SK-N-SH (cell line): Measurements from ENCODE around the gene CYS1.

Source experiments
- CHD2 ChIP-seq: fragments of 150-350 bp; IDR thresholded peaks from 2 replicates; pipeline ENCODE4 v1.6.1; 2018; ENCODE audit warnings: low read length; ENCODE audit not compliant: partially characterized antibody
- CTCF ChIP-seq: fragments of 200-600 bp; sonication (generic); IDR thresholded peaks from 2 replicates; pipeline ENCODE4 v1.6.1; 2017; ENCODE audit warnings: antibody characterized with exemption, mild to moderate bottlenecking, moderate library complexity
- EP300 ChIP-seq, 2 experiments: IDR thresholded peaks; 2 replicates each; pipeline versions ENCODE4 v1.4.0 to v1.6.1; 2012; ENCODE audit warnings: borderline replicate concordance in 1 of 2, low read depth in 1 of 2, low read length in 1 of 2
- EZH2phosphoT487 ChIP-seq: fragments of 200-600 bp; sonication (generic); IDR thresholded peaks from 2 replicates; pipeline ENCODE4 v1.6.1; 2017; ENCODE audit warnings: low read depth, mixed run types, mild to moderate bottlenecking, antibody characterized with exemption, moderate library complexity, borderline replicate concordance
- FOXJ3 ChIP-seq: sonication (generic); formaldehyde crosslinking; IDR thresholded peaks from 2 replicates; pipeline ENCODE4 v1.5.1; 2020; ENCODE audit warnings: mild to moderate bottlenecking, missing genetic modification reagents
- IRF3 ChIP-seq: fragments of 150-350 bp; IDR thresholded peaks from 2 replicates; pipeline ENCODE4 v1.6.1; 2016; ENCODE audit warnings: mild to moderate bottlenecking, low read depth, low read length
- MAX ChIP-seq: IDR thresholded peaks from 2 replicates; pipeline ENCODE4 v1.4.0; 2012; ENCODE audit warnings: low read depth
- MXI1 ChIP-seq: IDR thresholded peaks from 2 replicates; pipeline ENCODE4 v1.6.1; 2012; ENCODE audit warnings: mild to moderate bottlenecking, low read depth, low read length, improper control_type of control experiment
- REST ChIP-seq: IDR thresholded peaks from 2 replicates; pipeline ENCODE4 v1.6.1; 2012; ENCODE audit warnings: mild to moderate bottlenecking, low read depth, low read length, moderate library complexity
- RXRA ChIP-seq: IDR thresholded peaks from 2 replicates; pipeline ENCODE4 v1.4.0; 2012; ENCODE audit warnings: low read depth, mild to moderate bottlenecking, borderline replicate concordance

- no peak for TF ChIP-seq RXRA
- no peak for TF ChIP-seq CHD2
- no peak for TF ChIP-seq CTCF
- TF ChIP-seq MXI1, result no peak
- no peak for TF ChIP-seq FOXJ3 (CRISPR knock-in tag)
- no peak for TF ChIP-seq EZH2phosphoT487
- peak in 1 of 2 experiments; percentile 67; a peak in 2 of 4 replicates for TF ChIP-seq EP300 (IDR thresholded peaks at IDR 0.05; ENCODE audit: borderline replicate concordance in 1 of 2, low read depth in 1 of 2, low read length in 1 of 2)
- no peak for TF ChIP-seq IRF3
- no peak for TF ChIP-seq MAX
- TF ChIP-seq REST, result no peak
These were observed 70.1 kb downstream of the CYS1 start for GRCh38 chr2:10009811-10010781.
